ENCODE data around the gene ARL8B.

The ARL8B gene

DNA sequence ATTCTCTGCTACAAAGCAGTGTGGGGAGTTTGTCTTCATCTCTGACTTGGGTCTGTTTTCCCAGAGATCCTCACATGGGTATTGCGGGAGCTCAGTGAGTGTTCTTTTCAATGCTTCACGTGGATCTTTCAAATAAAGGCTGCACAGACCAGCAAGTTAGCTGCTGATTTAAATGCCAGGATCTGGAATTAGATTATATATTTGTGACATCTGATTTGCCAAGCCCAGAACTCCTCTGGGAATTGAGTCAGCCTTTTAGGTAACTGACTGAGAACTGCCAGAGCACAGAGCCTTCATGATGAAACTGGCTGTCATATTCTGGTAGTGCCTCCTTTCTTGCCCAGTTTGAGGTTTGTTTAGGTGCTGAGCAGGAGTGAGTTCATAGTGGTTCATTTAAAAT lies 80.1 kb downstream of the ARL8B start:
- Histone ChIP-seq H3K4me3 (ENCODE audit: low read depth in 1 of 2, low read length in 2 of 2) (no peak overlapping the region), H3K9ac (ENCODE audit: low read depth in 1 of 2, low read length in 2 of 2) (no peak overlapping the region), H3K27ac (ENCODE audit: low read depth, low read length) (no peak overlapping the region), H3K27me3 (ENCODE audit: control insufficient read depth in 1 of 2, insufficient read depth in 2 of 2, low read length in 2 of 2) (no peaks in the 10 kb centered on the region), H3K9me3 (ENCODE audit: control insufficient read depth in 1 of 2, low read length in 2 of 2) (no peaks in the 10 kb centered on the region), H3K36me3 (ENCODE audit: control insufficient read depth in 1 of 2, insufficient read depth in 2 of 2, low read length in 2 of 2) (peaks cover 35 to 83% of the 10 kb centered on the region in 2 donors), H3K4me1 (ENCODE audit: control insufficient read depth in 1 of 2, insufficient read depth in 2 of 2, low read length in 2 of 2) (peaks cover 3% of the 10 kb centered on the region in 2 donors)

DNA sequence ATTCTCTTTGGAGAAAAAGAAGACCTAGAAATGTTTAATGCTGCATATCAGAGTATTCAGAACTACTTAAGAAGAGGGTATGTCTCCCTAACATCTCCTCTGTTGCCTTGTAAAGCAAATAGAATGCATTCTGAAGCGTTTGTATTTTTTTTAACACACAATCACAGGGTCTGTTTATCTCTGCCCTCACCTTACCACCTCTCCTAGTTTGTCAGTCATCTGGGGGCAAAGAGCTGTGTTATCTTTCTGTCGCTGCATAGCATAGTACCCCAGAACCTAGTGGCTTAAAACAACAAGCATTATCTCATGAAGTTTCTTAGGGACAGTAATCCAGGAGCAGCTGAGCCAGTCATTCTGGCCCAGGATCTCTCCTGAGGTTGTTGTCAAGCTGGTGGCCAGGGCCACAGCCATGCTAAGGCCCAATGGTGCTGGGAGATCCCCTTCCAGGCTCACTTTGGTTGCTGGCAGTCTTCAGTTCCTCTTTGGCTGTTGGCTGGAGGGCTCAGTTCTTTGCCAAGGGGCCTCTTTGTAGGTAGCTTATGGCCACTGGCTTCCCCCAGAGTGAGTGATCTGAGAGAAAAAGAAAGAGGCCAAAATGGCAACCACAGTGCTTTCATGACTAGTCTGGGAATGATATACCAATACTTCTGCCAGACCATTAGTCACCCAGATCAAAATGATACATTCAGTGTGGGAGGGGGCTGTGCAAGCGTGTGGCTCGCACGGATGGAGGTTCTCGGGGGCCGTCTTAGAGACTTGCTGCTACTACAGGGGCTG lies 83.3 kb downstream of the ARL8B start:
- Histone ChIP-seq H3K9ac (ENCODE audit: low read depth in 1 of 2, low read length in 2 of 2) (no peak overlapping the region), H3K9me3 (ENCODE audit: control insufficient read depth in 1 of 2, low read length in 2 of 2) (no peaks in the 10 kb centered on the region), H3K27me3 (ENCODE audit: control insufficient read depth in 1 of 2, insufficient read depth in 2 of 2, low read length in 2 of 2) (no peaks in the 10 kb centered on the region), H3K4me3 (ENCODE audit: low read depth in 1 of 2, low read length in 2 of 2) (no peak overlapping the region), H3K27ac (ENCODE audit: low read depth, low read length) (no peak overlapping the region), H3K36me3 (ENCODE audit: control insufficient read depth in 1 of 2, insufficient read depth in 2 of 2, low read length in 2 of 2) (peaks cover 56 to 97% of the 10 kb centered on the region in 2 donors), H3K4me1 (ENCODE audit: control insufficient read depth in 1 of 2, insufficient read depth in 2 of 2, low read length in 2 of 2) (no peaks in the 10 kb centered on the region)

DNA sequence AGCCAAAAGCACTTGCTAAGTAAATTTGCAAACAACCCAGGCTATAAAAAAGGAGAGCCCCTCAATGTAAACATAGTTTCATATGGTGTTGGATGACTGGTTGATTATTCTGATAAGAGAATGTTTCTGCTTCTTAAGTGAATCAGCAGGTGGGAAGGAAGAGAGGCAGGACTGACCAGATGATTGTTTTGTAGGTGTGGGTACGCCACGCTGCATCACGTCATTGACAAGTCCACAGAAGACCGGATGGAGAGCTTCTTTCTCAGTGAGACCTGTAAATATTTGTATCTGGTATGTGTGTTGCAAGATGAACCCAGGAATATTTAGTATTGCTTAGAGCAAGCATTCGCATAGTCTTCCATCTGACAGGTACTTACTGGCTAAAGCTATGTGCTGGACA lies 88.8 kb downstream of the ARL8B start:
- no peaks in the 10 kb centered on the region for H3K27me3 ChIP-seq (ENCODE audit: control insufficient read depth in 1 of 2, insufficient read depth in 2 of 2, low read length in 2 of 2)
- no peak overlapping the region for H3K9ac ChIP-seq (ENCODE audit: low read depth in 1 of 2, low read length in 2 of 2)
- no peak overlapping the region for H3K27ac ChIP-seq (ENCODE audit: low read depth, low read length)
- peaks cover 78 to 92% of the 10 kb centered on the region in 2 donors for H3K36me3 ChIP-seq (ENCODE audit: control insufficient read depth in 1 of 2, insufficient read depth in 2 of 2, low read length in 2 of 2)
- no peaks in the 10 kb centered on the region for H3K9me3 ChIP-seq (ENCODE audit: control insufficient read depth in 1 of 2, low read length in 2 of 2)
- no peak overlapping the region for H3K4me3 ChIP-seq (ENCODE audit: low read depth in 1 of 2, low read length in 2 of 2)
- H3K4me1 ChIP-seq (ENCODE audit: control insufficient read depth in 1 of 2, insufficient read depth in 2 of 2, low read length in 2 of 2), result no peaks in the 10 kb centered on the region

GRCh38 chr3:5212628-5213573 lies 90.8 kb downstream of the ARL8B start:
- Histone ChIP-seq H3K4me1 (ENCODE audit: control insufficient read depth in 1 of 2, insufficient read depth in 2 of 2, low read length in 2 of 2) (peaks cover 3 to 8% of the 10 kb centered on the region in 2 donors), H3K27me3 (ENCODE audit: control insufficient read depth in 1 of 2, insufficient read depth in 2 of 2, low read length in 2 of 2) (no peaks in the 10 kb centered on the region), H3K27ac (ENCODE audit: low read depth, low read length) (no peak overlapping the region), H3K9ac (ENCODE audit: low read depth in 1 of 2, low read length in 2 of 2) (no peak overlapping the region), H3K36me3 (ENCODE audit: control insufficient read depth in 1 of 2, insufficient read depth in 2 of 2, low read length in 2 of 2) (peaks cover 71 to 89% of the 10 kb centered on the region in 2 donors), H3K9me3 (ENCODE audit: control insufficient read depth in 1 of 2, low read length in 2 of 2) (no peaks in the 10 kb centered on the region), H3K4me3 (ENCODE audit: low read depth in 1 of 2, low read length in 2 of 2) (no peak overlapping the region)

GRCh38 chr3:5213574-5213966 lies 91.5 kb downstream of the ARL8B start:
- no peak overlapping the region for H3K9ac ChIP-seq (ENCODE audit: low read depth in 1 of 2, low read length in 2 of 2)
- peaks cover 64 to 82% of the 10 kb centered on the region in 2 donors for H3K36me3 ChIP-seq (ENCODE audit: control insufficient read depth in 1 of 2, insufficient read depth in 2 of 2, low read length in 2 of 2)
- H3K27me3 ChIP-seq (ENCODE audit: control insufficient read depth in 1 of 2, insufficient read depth in 2 of 2, low read length in 2 of 2), result no peaks in the 10 kb centered on the region
- peaks cover 4 to 13% of the 10 kb centered on the region in 2 donors for H3K4me1 ChIP-seq (ENCODE audit: control insufficient read depth in 1 of 2, insufficient read depth in 2 of 2, low read length in 2 of 2)
- H3K27ac ChIP-seq (ENCODE audit: low read depth, low read length), result no peak overlapping the region
- H3K4me3 ChIP-seq (ENCODE audit: low read depth in 1 of 2, low read length in 2 of 2), result no peak overlapping the region
- H3K9me3 ChIP-seq (ENCODE audit: control insufficient read depth in 1 of 2, low read length in 2 of 2), result no peaks in the 10 kb centered on the region

- Histone ChIP-seq H3K4me1 (ENCODE audit: control insufficient read depth in 1 of 2, insufficient read depth in 2 of 2, low read length in 2 of 2) (peaks cover 4 to 16% of the 10 kb centered on the region in 2 donors), H3K36me3 (ENCODE audit: control insufficient read depth in 1 of 2, insufficient read depth in 2 of 2, low read length in 2 of 2) (peaks cover 56 to 75% of the 10 kb centered on the region in 2 donors), H3K27ac (ENCODE audit: low read depth, low read length) (no peak overlapping the region), H3K27me3 (ENCODE audit: control insufficient read depth in 1 of 2, insufficient read depth in 2 of 2, low read length in 2 of 2) (no peaks in the 10 kb centered on the region), H3K9ac (ENCODE audit: low read depth in 1 of 2, low read length in 2 of 2) (no peak overlapping the region), H3K9me3 (ENCODE audit: control insufficient read depth in 1 of 2, low read length in 2 of 2) (no peaks in the 10 kb centered on the region), H3K4me3 (ENCODE audit: low read depth in 1 of 2, low read length in 2 of 2) (no peak overlapping the region)
Observed at GRCh38 chr3:5214352-5214751, 92.3 kb downstream of the ARL8B start.

DNA sequence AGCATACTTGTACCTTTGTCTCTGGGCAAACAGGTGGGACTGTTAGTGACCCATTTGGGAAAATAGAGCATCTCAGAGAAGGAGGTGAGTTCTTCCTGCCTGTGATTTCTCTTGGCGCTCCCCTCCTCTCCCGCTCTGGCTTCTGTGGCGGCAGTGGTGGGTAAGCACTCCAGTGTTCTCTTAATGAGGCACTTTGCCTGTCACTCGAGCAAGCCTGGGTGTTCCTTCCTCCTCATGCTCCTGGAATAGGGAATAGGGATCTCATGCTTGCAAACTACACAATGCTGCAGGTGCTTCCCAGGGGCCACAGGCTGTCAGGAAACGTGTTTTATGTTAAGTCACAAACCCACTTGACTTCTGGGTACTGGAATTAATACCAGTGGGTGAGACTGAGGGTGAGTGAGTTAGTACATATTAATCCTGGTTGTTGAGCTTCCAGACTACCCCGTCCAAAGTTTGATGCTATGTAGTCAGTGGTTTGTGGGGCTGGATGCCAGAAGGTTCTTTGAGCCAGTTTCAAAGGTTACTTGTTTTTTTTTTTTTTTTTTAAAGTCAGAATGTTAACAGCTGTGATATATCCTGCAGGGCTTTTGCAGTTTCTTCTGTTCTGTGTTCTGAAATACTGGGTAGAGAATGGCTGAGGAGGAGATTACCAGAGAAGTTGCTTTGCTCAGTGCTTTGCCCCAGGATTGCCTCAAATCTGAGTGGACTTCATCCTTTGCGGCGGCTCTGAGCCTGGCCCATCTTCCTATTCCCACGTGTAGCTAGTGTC lies 95.9 kb downstream of the ARL8B start:
- H3K9ac ChIP-seq (ENCODE audit: low read depth in 1 of 2, low read length in 2 of 2), result no peak overlapping the region
- H3K27me3 ChIP-seq (ENCODE audit: control insufficient read depth in 1 of 2, insufficient read depth in 2 of 2, low read length in 2 of 2), result no peaks in the 10 kb centered on the region
- no peaks in the 10 kb centered on the region for H3K9me3 ChIP-seq (ENCODE audit: control insufficient read depth in 1 of 2, low read length in 2 of 2)
- peak overlapping the region in 1 of 2 donors; percentile 10 for H3K4me3 ChIP-seq (ENCODE audit: low read depth in 1 of 2, low read length in 2 of 2)
- H3K27ac ChIP-seq (ENCODE audit: low read depth, low read length), result no peak overlapping the region
- peaks cover 7 to 20% of the 10 kb centered on the region in 2 donors for H3K4me1 ChIP-seq (ENCODE audit: control insufficient read depth in 1 of 2, insufficient read depth in 2 of 2, low read length in 2 of 2)
- peaks cover 26 to 43% of the 10 kb centered on the region in 2 donors for H3K36me3 ChIP-seq (ENCODE audit: control insufficient read depth in 1 of 2, insufficient read depth in 2 of 2, low read length in 2 of 2)

GRCh38 chr3:5218815-5219214 lies 96.7 kb downstream of the ARL8B start:
- H3K9ac ChIP-seq (ENCODE audit: low read depth in 1 of 2, low read length in 2 of 2), result no peak overlapping the region
- no peaks in the 10 kb centered on the region for H3K9me3 ChIP-seq (ENCODE audit: control insufficient read depth in 1 of 2, low read length in 2 of 2)
- no peak overlapping the region for H3K4me3 ChIP-seq (ENCODE audit: low read depth in 1 of 2, low read length in 2 of 2)
- peaks cover 7 to 20% of the 10 kb centered on the region in 2 donors for H3K4me1 ChIP-seq (ENCODE audit: control insufficient read depth in 1 of 2, insufficient read depth in 2 of 2, low read length in 2 of 2)
- H3K27me3 ChIP-seq (ENCODE audit: control insufficient read depth in 1 of 2, insufficient read depth in 2 of 2, low read length in 2 of 2), result no peaks in the 10 kb centered on the region
- no peak overlapping the region for H3K27ac ChIP-seq (ENCODE audit: low read depth, low read length)
- peaks cover 18 to 35% of the 10 kb centered on the region in 2 donors for H3K36me3 ChIP-seq (ENCODE audit: control insufficient read depth in 1 of 2, insufficient read depth in 2 of 2, low read length in 2 of 2)

DNA sequence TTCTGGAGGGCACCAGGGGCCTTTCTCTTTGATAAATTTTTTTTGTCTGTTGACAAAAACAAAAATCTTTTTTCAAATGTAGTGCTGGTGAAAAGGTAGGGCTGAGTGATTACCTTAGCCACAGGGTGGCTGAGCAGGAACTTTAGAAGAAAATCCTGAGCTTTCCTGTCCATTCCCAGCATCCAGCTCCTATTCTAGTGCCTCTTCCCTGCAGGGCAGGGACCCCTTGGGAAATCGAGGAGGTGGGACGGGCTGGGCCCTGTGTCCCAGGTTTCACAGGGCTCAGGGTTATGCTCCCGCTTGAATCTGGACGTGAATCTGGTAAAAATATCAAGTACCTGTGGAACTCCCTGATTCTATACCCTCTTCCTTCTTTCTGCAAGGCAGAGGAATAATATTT lies 97.1 kb downstream of the ARL8B start:
- no peak overlapping the region for H3K27ac ChIP-seq (ENCODE audit: low read depth, low read length)
- H3K9ac ChIP-seq (ENCODE audit: low read depth in 1 of 2, low read length in 2 of 2), result no peak overlapping the region
- peaks cover 14 to 31% of the 10 kb centered on the region in 2 donors for H3K36me3 ChIP-seq (ENCODE audit: control insufficient read depth in 1 of 2, insufficient read depth in 2 of 2, low read length in 2 of 2)

More for the DNA sequence above, 97.1 kb downstream of the ARL8B start:
- H3K4me3 ChIP-seq (ENCODE audit: low read depth in 1 of 2, low read length in 2 of 2), result no peak overlapping the region
- H3K4me1 ChIP-seq (ENCODE audit: control insufficient read depth in 1 of 2, insufficient read depth in 2 of 2, low read length in 2 of 2), result peaks cover 7 to 20% of the 10 kb centered on the region in 2 donors
- H3K27me3 ChIP-seq (ENCODE audit: control insufficient read depth in 1 of 2, insufficient read depth in 2 of 2, low read length in 2 of 2), result no peaks in the 10 kb centered on the region
- H3K9me3 ChIP-seq (ENCODE audit: control insufficient read depth in 1 of 2, low read length in 2 of 2), result no peaks in the 10 kb centered on the region
